ENCODE results near the gene JARID2. TPM values are rescaled to one million over a fixed set of nuclear protein-coding genes. Genes with fewer than 3 reads are reported as not detected.

The JARID2 gene
- polyA plus RNA-seq, 1 donor from 2014 or later = 25.5 TPM

GRCh38 chr6:15264412-15264811 lies 18.5 kb downstream of the JARID2 start:
- Histone ChIP-seq H3K9me3 (ENCODE audit: low read length) (no peaks in the 10 kb centered on the region), H3K27ac (ENCODE audit: low read length) (peak overlapping the region; percentile 21), H2AFZ (ENCODE audit: low read depth, low read length) (no peak overlapping the region), H3K79me2 (replicated peaks; ENCODE audit: insufficient read depth, low read length) (peaks cover 73% of the 10 kb centered on the region), H3K4me2 (ENCODE audit: low read length) (peak overlapping the region; percentile 8), H4K20me1 (ENCODE audit: insufficient read depth) (no peaks in the 10 kb centered on the region), H3K9me2 (ENCODE audit: insufficient read depth, low read length) (no peaks in the 10 kb centered on the region), H3K27me3 (ENCODE audit: insufficient read depth, low read depth, low read length) (no peaks in the 10 kb centered on the region), H3K36me3 (ENCODE audit: insufficient read depth, low read length) (no peaks in the 10 kb centered on the region), H3K9ac (ENCODE audit: low read length) (peak overlapping the region; percentile 8), H3K4me3 (ENCODE audit: low read length) (peak overlapping the region; percentile 40), H3F3A (ENCODE audit: insufficient read depth, low read length, poor library complexity, severe bottlenecking) (no peaks in the 10 kb centered on the region)
- TF ChIP-seq EP300 (conservative IDR thresholded peaks at IDR 0.05; ENCODE audit: poor library complexity, severe bottlenecking) = no peak
- TF ChIP-seq, protein P1, sequence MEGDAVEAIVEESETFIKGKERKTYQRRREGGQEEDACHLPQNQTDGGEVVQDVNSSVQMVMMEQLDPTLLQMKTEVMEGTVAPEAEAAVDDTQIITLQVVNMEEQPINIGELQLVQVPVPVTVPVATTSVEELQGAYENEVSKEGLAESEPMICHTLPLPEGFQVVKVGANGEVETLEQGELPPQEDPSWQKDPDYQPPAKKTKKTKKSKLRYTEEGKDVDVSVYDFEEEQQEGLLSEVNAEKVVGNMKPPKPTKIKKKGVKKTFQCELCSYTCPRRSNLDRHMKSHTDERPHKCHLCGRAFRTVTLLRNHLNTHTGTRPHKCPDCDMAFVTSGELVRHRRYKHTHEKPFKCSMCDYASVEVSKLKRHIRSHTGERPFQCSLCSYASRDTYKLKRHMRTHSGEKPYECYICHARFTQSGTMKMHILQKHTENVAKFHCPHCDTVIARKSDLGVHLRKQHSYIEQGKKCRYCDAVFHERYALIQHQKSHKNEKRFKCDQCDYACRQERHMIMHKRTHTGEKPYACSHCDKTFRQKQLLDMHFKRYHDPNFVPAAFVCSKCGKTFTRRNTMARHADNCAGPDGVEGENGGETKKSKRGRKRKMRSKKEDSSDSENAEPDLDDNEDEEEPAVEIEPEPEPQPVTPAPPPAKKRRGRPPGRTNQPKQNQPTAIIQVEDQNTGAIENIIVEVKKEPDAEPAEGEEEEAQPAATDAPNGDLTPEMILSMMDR (IDR thresholded peaks at IDR 0.05; ENCODE audit: poor library complexity, severe bottlenecking) = no peak
- no peak for TF ChIP-seq REST (IDR thresholded peaks at IDR 0.05; ENCODE audit: borderline replicate concordance)
- no peak for TF ChIP-seq TAF1 (IDR thresholded peaks at IDR 0.05; ENCODE audit: low read depth)
- no peak for TF ChIP-seq EZH2 (IDR thresholded peaks at IDR 0.05; ENCODE audit: borderline replicate concordance, insufficient read depth, low read length, poor library complexity, severe bottlenecking)
- TF ChIP-seq RAD21 (conservative IDR thresholded peaks at IDR 0.05) = no peak
- no peak for TF ChIP-seq MXI1 (conservative IDR thresholded peaks at IDR 0.05; ENCODE audit: poor library complexity, severe bottlenecking)
- TF ChIP-seq SMC3 (conservative IDR thresholded peaks at IDR 0.05; ENCODE audit: poor library complexity) = no peak
- TF ChIP-seq POLR2AphosphoS5 (IDR thresholded peaks at IDR 0.05) = no peak

- no peak for TF ChIP-seq EZH2 (IDR thresholded peaks at IDR 0.05; ENCODE audit: borderline replicate concordance, insufficient read depth, low read length, poor library complexity, severe bottlenecking)
- TF ChIP-seq SMC3 (conservative IDR thresholded peaks at IDR 0.05; ENCODE audit: poor library complexity) = no peak
- TF ChIP-seq EP300 (conservative IDR thresholded peaks at IDR 0.05; ENCODE audit: poor library complexity, severe bottlenecking) = no peak
- TF ChIP-seq MXI1 (conservative IDR thresholded peaks at IDR 0.05; ENCODE audit: poor library complexity, severe bottlenecking) = no peak
- no peak for TF ChIP-seq RAD21 (conservative IDR thresholded peaks at IDR 0.05)
- TF ChIP-seq POLR2AphosphoS5 (IDR thresholded peaks at IDR 0.05) = no peak
- TF ChIP-seq TAF1 (IDR thresholded peaks at IDR 0.05; ENCODE audit: low read depth) = no peak
- no peak for TF ChIP-seq REST (IDR thresholded peaks at IDR 0.05; ENCODE audit: borderline replicate concordance)
- TF ChIP-seq, protein P1 (IDR thresholded peaks at IDR 0.05; ENCODE audit: poor library complexity, severe bottlenecking) = no peak
- Histone ChIP-seq H2AFZ (ENCODE audit: low read depth, low read length) (no peak overlapping the region), H3K9me3 (ENCODE audit: low read length) (no peaks in the 10 kb centered on the region), H3K4me3 (ENCODE audit: low read length) (peak overlapping the region; percentile 40), H3K4me2 (ENCODE audit: low read length) (peak overlapping the region; percentile 8), H3K9ac (ENCODE audit: low read length) (peak overlapping the region; percentile 8), H4K20me1 (ENCODE audit: insufficient read depth) (no peaks in the 10 kb centered on the region), H3F3A (ENCODE audit: insufficient read depth, low read length, poor library complexity, severe bottlenecking) (no peaks in the 10 kb centered on the region), H3K27ac (ENCODE audit: low read length) (peak overlapping the region; percentile 21), H3K27me3 (ENCODE audit: insufficient read depth, low read depth, low read length) (no peaks in the 10 kb centered on the region), H3K9me2 (ENCODE audit: insufficient read depth, low read length) (no peaks in the 10 kb centered on the region), H3K79me2 (replicated peaks; ENCODE audit: insufficient read depth, low read length) (peaks cover 73% of the 10 kb centered on the region), H3K36me3 (ENCODE audit: insufficient read depth, low read length) (no peaks in the 10 kb centered on the region)
Observed at GRCh38 chr6:15264902-15265761, 19.3 kb downstream of the JARID2 start.
